HEK293T (cell line): ENCODE data around the gene NHSL2.

Experiments used
- CTCF ChIA-PET: fragments of 350-600 bp; formaldehyde crosslinking; extraction: SDS; loops from one replicate; lab custom pipeline; 2021; ENCODE audit warnings: antibody characterized with exemption, inconsistent platforms; lab: Yijun Ruan, JAX
- POLR2A ChIA-PET: fragments of 350-600 bp; formaldehyde crosslinking; extraction: SDS; loops from one replicate; lab custom pipeline; 2020; ENCODE audit warnings: antibody characterized with exemption, inconsistent platforms; lab: Yijun Ruan, JAX
- DNase-seq: peaks from one replicate; pipeline ENCODE4 v3.0.0; 2012; ENCODE audit warnings: mixed read lengths; ENCODE audit errors: extremely low spot score
- ARNT ChIP-seq: fragments of 450-650 bp; IDR thresholded peaks from 2 replicates; pipeline ENCODE4 v1.6.1; 2017; ENCODE audit warnings: mild to moderate bottlenecking
- BHLHE40 ChIP-seq: fragments of 450-650 bp; IDR thresholded peaks from 2 replicates; pipeline ENCODE4 v1.6.1; 2016; ENCODE audit warnings: mild to moderate bottlenecking, moderate library complexity, borderline replicate concordance
- CTBP1 ChIP-seq: fragments of 450-650 bp; IDR thresholded peaks from 2 replicates; pipeline ENCODE4 v1.6.1; 2016; ENCODE audit warnings: borderline replicate concordance
- ELF4 ChIP-seq: fragments of 450-650 bp; IDR thresholded peaks from 2 replicates; pipeline ENCODE4 v1.6.1; 2017; ENCODE audit warnings: antibody characterized with exemption
- FOXA1 ChIP-seq: fragments of 450-650 bp; IDR thresholded peaks from 2 replicates; pipeline ENCODE4 v1.6.1; 2016; ENCODE audit warnings: mild to moderate bottlenecking
- FOXK2 ChIP-seq: fragments of 450-650 bp; IDR thresholded peaks from 2 replicates; pipeline ENCODE4 v1.6.1; 2016; ENCODE audit warnings: mild to moderate bottlenecking
- FOXM1 ChIP-seq: fragments of 450-650 bp; IDR thresholded peaks from 2 replicates; pipeline ENCODE4 v1.6.1; 2017; ENCODE audit warnings: mild to moderate bottlenecking, borderline replicate concordance
- HDGF ChIP-seq: fragments of 450-650 bp; IDR thresholded peaks from 2 replicates; pipeline ENCODE4 v1.6.1; 2017; ENCODE audit warnings: antibody characterized with exemption, borderline replicate concordance
- L3MBTL2 ChIP-seq: fragments of 450-650 bp; conservative IDR thresholded peaks from 2 replicates; pipeline ENCODE4 v1.6.1; 2016; ENCODE audit warnings: mild to moderate bottlenecking
- LEF1 ChIP-seq: fragments of 450-650 bp; IDR thresholded peaks from 2 replicates; pipeline ENCODE4 v1.6.1; 2017; ENCODE audit warnings: mild to moderate bottlenecking, borderline replicate concordance
- NFRKB ChIP-seq: fragments of 450-650 bp; IDR thresholded peaks from 2 replicates; pipeline ENCODE4 v1.6.1; 2016; ENCODE audit warnings: mild to moderate bottlenecking, moderate library complexity
- PKNOX1 ChIP-seq: fragments of 450-650 bp; IDR thresholded peaks from 2 replicates; pipeline ENCODE4 v1.6.1; 2016
- SP1 ChIP-seq: fragments of 450-650 bp; IDR thresholded peaks from 2 replicates; pipeline ENCODE4 v1.6.1; 2017
- SUZ12 ChIP-seq: fragments of 450-650 bp; IDR thresholded peaks from 2 replicates; pipeline ENCODE4 v1.6.1; 2016; ENCODE audit warnings: mild to moderate bottlenecking
- TARDBP ChIP-seq: fragments of 450-650 bp; IDR thresholded peaks from 2 replicates; pipeline ENCODE4 v1.6.1; 2016
- ZNF384 ChIP-seq: fragments of 450-650 bp; IDR thresholded peaks from 2 replicates; pipeline ENCODE4 v1.6.1; 2016

NHSL2 gene

GRCh38 chrX:72117636-72118210 is 207.1 kb downstream of the NHSL2 start:
- CTCF ChIA-PET, result no interaction called here
- DNase-seq, result no peak
- TF ChIP-seq L3MBTL2, result no peak
- TF ChIP-seq LEF1, result no peak
- TF ChIP-seq FOXA1, result no peak
- TF ChIP-seq SP1, result no peak
- TF ChIP-seq HDGF, result no peak
- TF ChIP-seq CTBP1, result no peak
- no peak for TF ChIP-seq PKNOX1
- no peak for TF ChIP-seq FOXK2
- no peak for TF ChIP-seq ARNT
- POLR2A ChIA-PET, result interaction anchor here (1.0 kb wide), 1 partner anchor 48 kb away, joined by 3 read pairs; no protein-coding TSS in a partner anchor

- ChIA-PET CTCF (interaction anchor here (1.1 to 2.2 kb wide), 3 partner anchors 19 to 102 kb away, joined by 3 to 13 read pairs (median 3); no protein-coding TSS in a partner anchor), POLR2A (interaction anchor here (0.9 to 1.5 kb wide), 3 partner anchors 10 to 91 kb away, joined by 4 to 5 read pairs (median 4); partner anchors contain the start of gene PIN4)
- DNase-seq, result no peak
- TF ChIP-seq CTBP1 (no peak), FOXA1 (no peak), L3MBTL2 (no peak)
These were observed 210.2 kb downstream of the NHSL2 start for GRCh38 chrX:72120837-72121236.

GRCh38 chrX:72121383-72121782 is 210.7 kb downstream of the NHSL2 start:
- POLR2A ChIA-PET, result interaction anchor here (1.3 to 1.5 kb wide), 2 partner anchors 11 to 60 kb away, joined by 4 to 5 read pairs; partner anchors contain the start of gene PIN4
- no peak for DNase-seq
- no peak for TF ChIP-seq SP1
- TF ChIP-seq L3MBTL2, result no peak
- TF ChIP-seq FOXA1, result no peak
- no peak for TF ChIP-seq CTBP1
- no peak for TF ChIP-seq ZNF384
- TF ChIP-seq FOXK2, result no peak
- TF ChIP-seq LEF1, result no peak
- TF ChIP-seq BHLHE40, result no peak
- no peak for TF ChIP-seq PKNOX1
- TF ChIP-seq ARNT, result no peak
- TF ChIP-seq ELF4, result no peak
- TF ChIP-seq NFRKB, result no peak
- TF ChIP-seq HDGF, result no peak
- no peak for TF ChIP-seq SUZ12
- TF ChIP-seq TARDBP, result no peak
- CTCF ChIA-PET, result interaction anchor here (1.1 to 2.2 kb wide), 3 partner anchors 20 to 102 kb away, joined by 3 to 13 read pairs (median 3); no protein-coding TSS in a partner anchor

GRCh38 chrX:72122621-72123337 is 212.1 kb downstream of the NHSL2 start:
- DNase-seq, result no peak
- TF ChIP-seq TARDBP, result no peak
- TF ChIP-seq NFRKB, result no peak
- TF ChIP-seq FOXA1, result no peak
- no peak for TF ChIP-seq LEF1
- TF ChIP-seq SUZ12, result no peak
- no peak for TF ChIP-seq ELF4
- TF ChIP-seq ARNT, result no peak
- no peak for TF ChIP-seq ZNF384
- no peak for TF ChIP-seq FOXK2
- TF ChIP-seq HDGF, result no peak
- TF ChIP-seq FOXM1, result no peak
- TF ChIP-seq L3MBTL2, result no peak
- TF ChIP-seq BHLHE40, result no peak
- TF ChIP-seq SP1, result no peak
- TF ChIP-seq PKNOX1, result no peak
- ChIA-PET POLR2A (interaction anchor here (1.0 to 2.5 kb wide), 4 partner anchors 8 to 124 kb away, joined by 3 to 11 read pairs (median 4); no protein-coding TSS in a partner anchor), CTCF (interaction anchor here (1.4 to 2.2 kb wide), 2 partner anchors 8 to 101 kb away, joined by 4 to 13 read pairs; no protein-coding TSS in a partner anchor)

GRCh38 chrX:72123471-72124185 is 213.0 kb downstream of the NHSL2 start:
- ChIA-PET POLR2A (interaction anchor here (1.0 to 2.5 kb wide), 9 partner anchors 9 to 125 kb away, joined by 3 to 14 read pairs (median 6); partner anchors contain the start of gene PIN4), CTCF (interaction anchor here (0.8 to 1.5 kb wide), 6 partner anchors 9 to 106 kb away, joined by 3 to 7 read pairs (median 4); no protein-coding TSS in a partner anchor)
- peak; percentile 44 for DNase-seq
- TF ChIP-seq TARDBP (no peak), ARNT (no peak), NFRKB (no peak), BHLHE40 (no peak), SUZ12 (no peak), FOXA1 (no peak), FOXK2 (no peak), L3MBTL2 (no peak), LEF1 (no peak), SP1 (no peak)
